A549 (cell line): ENCODE data around the gene DIP2C. TPM values are rescaled to one million over a fixed set of nuclear protein-coding genes. Genes with fewer than 3 reads are reported as not detected.
A peak's percentile ranks its signal among the peaks of the same experiment; 100 is the strongest.

Experiments
- ATAC-seq, 2 experiments: fragments of 200-7000 bp in 1 of 2; fragments of >200 bp in 1 of 2; cut with Nextera tagmentation in 1 of 2; cut with Tn5 transposase in 1 of 2; 3 replicates each; pipeline versions ENCODE4 v1.8.0 to v1.9.1; 2018 to 2020; ENCODE audit warnings: mild to moderate bottlenecking in 1 of 2, moderate library complexity in 1 of 2
- CTCF ChIA-PET: fragments of 300-600 bp; sonication (Branson Sonifier 250); formaldehyde crosslinking; extraction: SDS; loops from one replicate; lab custom pipeline; 2021; ENCODE audit warnings: antibody characterized with exemption, inconsistent platforms; lab: Yijun Ruan, JAX
- POLR2A ChIA-PET: fragments of 350-600 bp; formaldehyde crosslinking; extraction: SDS; loops from one replicate; lab custom pipeline; 2021; ENCODE audit warnings: antibody characterized with exemption, inconsistent platforms; lab: Yijun Ruan, JAX
- DNase-seq, 2 experiments: peaks; one replicate each; pipeline versions ENCODE4 v3.0.0 to v3.0.0-alpha.2; 2011 to 2016; ENCODE audit warnings: low read depth in 1 of 2, low spot score in 1 of 2
- FAIRE-seq: peaks from 2 replicates; lab custom pipeline; 2011; peaks lifted over from hg19 to GRCh38; lab: Jason Lieb, UNC
- H3K27ac ChIP-seq, 2 experiments: fragments of >200 bp; sonication (Bioruptor Twin); formaldehyde crosslinking; 3 replicates each; pipeline ENCODE4 v1.5.1; 2016 to 2017
- H3K4me1 ChIP-seq: fragments of >200 bp; sonication (Bioruptor Twin); formaldehyde crosslinking; 3 replicates; pipeline ENCODE4 v1.6.1; 2016
- H3K4me2 ChIP-seq: fragments of >200 bp; sonication (Bioruptor Twin); formaldehyde crosslinking; 3 replicates; pipeline ENCODE4 v1.6.1; 2016
- H3K4me3 ChIP-seq: fragments of >200 bp; sonication (Bioruptor Twin); formaldehyde crosslinking; 3 replicates; pipeline ENCODE4 v1.5.1; 2016
- H3K9me3 ChIP-seq: fragments of >200 bp; sonication (Bioruptor Twin); formaldehyde crosslinking; 3 replicates; pipeline ENCODE4 v1.6.1; 2016
- BHLHE40 ChIP-seq: IDR thresholded peaks from 2 replicates; pipeline ENCODE4 v1.6.1; 2012; ENCODE audit warnings: low read depth, low read length, inconsistent platforms
- CBX8 ChIP-seq: fragments of 200-600 bp; sonication (generic); IDR thresholded peaks from 2 replicates; pipeline ENCODE4 v1.6.1; 2016
- CEBPB ChIP-seq, 2 experiments: fragments of >200 bp in 1 of 2; sonication (Bioruptor Twin) in 1 of 2; formaldehyde crosslinking in 1 of 2; IDR thresholded peaks; 2 replicates each; pipeline ENCODE4 v1.6.1; 2012 to 2016
- CHD2 ChIP-seq: fragments of 150-350 bp; IDR thresholded peaks from 2 replicates; pipeline ENCODE4 v1.6.1; 2014; ENCODE audit warnings: low read length; ENCODE audit not compliant: partially characterized antibody
- CHD4 ChIP-seq: fragments of 200-600 bp; sonication (generic); IDR thresholded peaks from 2 replicates; pipeline ENCODE4 v1.6.1; 2016; ENCODE audit warnings: antibody characterized with exemption, mild to moderate bottlenecking, borderline replicate concordance
- EHF ChIP-seq: fragments of 250-450 bp; sonication (Bioruptor Pico); IDR thresholded peaks from 2 replicates; pipeline ENCODE4 v1.5.0; 2020; ENCODE audit warnings: mild to moderate bottlenecking
- FOSL2 ChIP-seq, 2 experiments: fragments of 450-650 bp in 1 of 2; fragments of >200 bp in 1 of 2; sonication (Bioruptor Twin) in 1 of 2; formaldehyde crosslinking; IDR thresholded peaks; 2 replicates each; pipeline versions ENCODE4 v1.5.0 to v1.6.1; 2016 to 2020; ENCODE audit warnings: mild to moderate bottlenecking in 1 of 2, moderate library complexity in 1 of 2
- HEYL ChIP-seq: fragments of 250-450 bp; sonication (Bioruptor Pico); IDR thresholded peaks from 2 replicates; pipeline ENCODE4 v1.8.0; 2021; ENCODE audit warnings: mild to moderate bottlenecking, moderate library complexity
- HOXB13 ChIP-seq: fragments of 250-450 bp; sonication (Bioruptor Pico); IDR thresholded peaks from 2 replicates; pipeline ENCODE4 v1.5.0; 2020; ENCODE audit warnings: low read depth, mild to moderate bottlenecking, moderate library complexity
- HOXB5 ChIP-seq: fragments of 250-450 bp; sonication (Bioruptor Pico); IDR thresholded peaks from 2 replicates; pipeline ENCODE4 v1.5.0; 2020; ENCODE audit warnings: mild to moderate bottlenecking, moderate library complexity
- JUN ChIP-seq, 2 experiments: fragments of >200 bp; sonication (Bioruptor Twin); formaldehyde crosslinking; IDR thresholded peaks; 2 replicates in 1 of 2; 3 replicates in 1 of 2; pipeline ENCODE4 v1.6.1; 2016 to 2017
- MAFK ChIP-seq: fragments of 450-650 bp; IDR thresholded peaks from 2 replicates; pipeline ENCODE4 v1.6.1; 2014; ENCODE audit not compliant: partially characterized antibody
- NFE2L2 ChIP-seq: fragments of 150-350 bp; conservative IDR thresholded peaks from 2 replicates; pipeline ENCODE4 v1.6.1; 2014; ENCODE audit warnings: low read length
- NR3C1 ChIP-seq: fragments of >200 bp; sonication (Bioruptor Twin); formaldehyde crosslinking; IDR thresholded peaks from 3 replicates; pipeline ENCODE4 v1.6.1; 2017
- RAD21 ChIP-seq, 2 experiments: fragments of >200 bp in 1 of 2; sonication (Bioruptor Twin) in 1 of 2; formaldehyde crosslinking in 1 of 2; IDR thresholded peaks in 1 of 2; conservative IDR thresholded peaks in 1 of 2; 2 replicates in 1 of 2; 3 replicates in 1 of 2; pipeline ENCODE4 v1.6.1; 2012 to 2018; ENCODE audit warnings: inconsistent platforms in 1 of 2
- RCOR1 ChIP-seq: fragments of 150-350 bp; IDR thresholded peaks from 2 replicates; pipeline ENCODE4 v1.6.1; 2014; ENCODE audit warnings: antibody characterized with exemption, low read length, low read depth
- RNF2 ChIP-seq: fragments of 200-600 bp; sonication (generic); IDR thresholded peaks from 2 replicates; pipeline ENCODE4 v1.6.1; 2016; ENCODE audit warnings: low read depth, mild to moderate bottlenecking, antibody characterized with exemption, moderate library complexity, borderline replicate concordance
- SMC3 ChIP-seq: fragments of >200 bp; sonication (Bioruptor Twin); formaldehyde crosslinking; IDR thresholded peaks from 3 replicates; pipeline ENCODE4 v1.6.1; 2018; ENCODE audit warnings: inconsistent platforms
- TFCP2L1 ChIP-seq: fragments of 250-450 bp; sonication (Bioruptor Pico); IDR thresholded peaks from 2 replicates; pipeline ENCODE4 v1.5.0; 2021; ENCODE audit warnings: mild to moderate bottlenecking
- ZFP36 ChIP-seq: fragments of 450-650 bp; IDR thresholded peaks from 2 replicates; pipeline ENCODE4 v1.6.1; 2014; ENCODE audit warnings: borderline replicate concordance; ENCODE audit not compliant: partially characterized antibody
- ZNF302 ChIP-seq: fragments of 250-450 bp; sonication (Bioruptor Pico); IDR thresholded peaks from 2 replicates; pipeline ENCODE4 v1.9.0; 2021; ENCODE audit warnings: inconsistent platforms, mild to moderate bottlenecking, moderate library complexity
- WGBS: methylation state at CpG from one replicate; pipeline ENCODE4 v1.1.6; 2017; ENCODE audit errors: missing lambda C conversion rate; 5-methylcytosine and 5-hydroxymethylcytosine counted together
- polyA plus RNA-seq, 4 experiments: library from polyadenylated mRNA; depleted of rRNA in 3 of 4; stranded (reverse); fragments of >200 nt; fragmentation: RNase III in 1 of 4; extraction: RNeasy Plus Mini Kit Qiagen cat#74134 plus additional on column Dnase treatment in 1 of 4; gene quantifications; 2 replicates in 3 of 4; 3 replicates in 1 of 4; pipeline ENCODE4 v1.2.3, GENCODE V29; 2011 to 2017
- TF ChIP-seq, protein P1 (sequence below): fragments of >200 bp; sonication (Bioruptor Twin); formaldehyde crosslinking; IDR thresholded peaks from 3 replicates; pipeline ENCODE4 v1.5.1; 2016
- TF ChIP-seq, protein P2 (sequence below): IDR thresholded peaks from 2 replicates; pipeline ENCODE4 v1.6.1; 2012; ENCODE audit warnings: low read depth, borderline replicate concordance

DIP2C gene
- polyA plus RNA-seq, 2 of the 4 experiments (the other 2 are of a cell fraction): 3.7 to 5.0 TPM

DNA sequence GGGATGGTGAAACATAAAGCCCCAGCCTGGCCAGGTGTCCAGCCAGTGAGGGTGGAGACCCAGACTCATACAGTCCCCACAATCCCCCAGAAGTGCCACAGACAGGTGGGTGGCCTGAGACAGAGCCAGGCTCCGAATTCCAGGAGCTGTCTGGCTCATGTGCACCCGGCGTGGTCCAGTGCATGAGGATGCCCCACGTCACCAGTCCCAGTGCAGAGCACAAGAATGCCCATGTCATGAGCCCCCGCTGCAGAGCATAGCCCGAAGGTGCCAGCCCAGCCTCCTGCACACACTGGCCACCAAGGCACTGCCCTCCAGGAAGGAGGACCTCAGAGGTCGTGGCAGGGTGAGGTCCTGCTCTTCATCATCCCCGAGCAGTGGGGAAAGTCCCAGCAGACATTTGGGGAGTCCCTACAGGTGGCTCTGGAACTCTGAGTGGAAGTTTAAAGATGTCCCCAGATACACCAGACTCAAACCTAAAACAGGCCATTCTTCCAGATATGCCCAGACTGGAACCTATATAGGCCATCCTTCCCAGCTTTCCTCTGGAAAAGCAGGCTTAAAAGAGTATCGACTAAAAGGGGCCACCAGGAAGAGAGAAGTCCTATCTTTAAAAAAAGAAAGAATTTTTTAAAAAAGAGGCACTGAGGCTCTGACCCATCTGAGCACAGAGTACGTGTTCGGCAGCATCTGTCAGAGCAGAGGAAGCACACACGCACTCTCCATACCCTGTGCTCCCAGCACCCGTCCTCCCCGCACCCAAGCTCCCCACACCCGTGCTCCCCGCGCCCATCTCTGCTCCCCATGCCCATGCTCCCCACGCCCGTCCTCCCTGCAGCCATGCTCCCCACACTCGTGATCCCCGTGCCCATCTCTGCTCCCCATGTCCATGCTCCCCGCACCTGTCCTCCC, 11.5 kb downstream of the DIP2C start:
- TF ChIP-seq CEBPB (IDR thresholded peaks at IDR 0.05) (no peak), ZFP36 (no peak), RAD21 (conservative IDR thresholded peaks at IDR 0.05 in 1 of 2, IDR thresholded peaks at IDR 0.05 in 1 of 2) (no peak), CBX8 (no peak), HOXB13 (CRISPR knock-in tag) (no peak), RNF2 (no peak), NFE2L2 (no peak), CHD2 (no peak), EHF (CRISPR knock-in tag) (no peak), ZNF302 (CRISPR knock-in tag) (no peak), CHD4 (no peak), HOXB5 (CRISPR knock-in tag) (no peak)
- TF ChIP-seq, protein P1, sequence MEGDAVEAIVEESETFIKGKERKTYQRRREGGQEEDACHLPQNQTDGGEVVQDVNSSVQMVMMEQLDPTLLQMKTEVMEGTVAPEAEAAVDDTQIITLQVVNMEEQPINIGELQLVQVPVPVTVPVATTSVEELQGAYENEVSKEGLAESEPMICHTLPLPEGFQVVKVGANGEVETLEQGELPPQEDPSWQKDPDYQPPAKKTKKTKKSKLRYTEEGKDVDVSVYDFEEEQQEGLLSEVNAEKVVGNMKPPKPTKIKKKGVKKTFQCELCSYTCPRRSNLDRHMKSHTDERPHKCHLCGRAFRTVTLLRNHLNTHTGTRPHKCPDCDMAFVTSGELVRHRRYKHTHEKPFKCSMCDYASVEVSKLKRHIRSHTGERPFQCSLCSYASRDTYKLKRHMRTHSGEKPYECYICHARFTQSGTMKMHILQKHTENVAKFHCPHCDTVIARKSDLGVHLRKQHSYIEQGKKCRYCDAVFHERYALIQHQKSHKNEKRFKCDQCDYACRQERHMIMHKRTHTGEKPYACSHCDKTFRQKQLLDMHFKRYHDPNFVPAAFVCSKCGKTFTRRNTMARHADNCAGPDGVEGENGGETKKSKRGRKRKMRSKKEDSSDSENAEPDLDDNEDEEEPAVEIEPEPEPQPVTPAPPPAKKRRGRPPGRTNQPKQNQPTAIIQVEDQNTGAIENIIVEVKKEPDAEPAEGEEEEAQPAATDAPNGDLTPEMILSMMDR: no peak
- no peak overlapping the region for H3K4me3 ChIP-seq
- H3K4me1 ChIP-seq: peaks cover 7% of the 10 kb centered on the region; the same call in 1 of the 3 replicates
- POLR2A ChIA-PET: no interaction called here
- DNase-seq: no peak
- H3K9me3 ChIP-seq: no peaks in the 10 kb centered on the region
- peak; percentile 30 to 44; a peak in 3 of 6 replicates for ATAC-seq
- 86% methylated on average over 19 of the region's 22 CpGs for WGBS
- FAIRE-seq: no peak
- H3K27ac ChIP-seq: no peak overlapping the region
- CTCF ChIA-PET: interaction anchor here (1.0 kb wide), 1 partner anchor 9 kb away, joined by 3 read pairs; no protein-coding TSS in a partner anchor
- H3K4me2 ChIP-seq: no peak overlapping the region

DNA sequence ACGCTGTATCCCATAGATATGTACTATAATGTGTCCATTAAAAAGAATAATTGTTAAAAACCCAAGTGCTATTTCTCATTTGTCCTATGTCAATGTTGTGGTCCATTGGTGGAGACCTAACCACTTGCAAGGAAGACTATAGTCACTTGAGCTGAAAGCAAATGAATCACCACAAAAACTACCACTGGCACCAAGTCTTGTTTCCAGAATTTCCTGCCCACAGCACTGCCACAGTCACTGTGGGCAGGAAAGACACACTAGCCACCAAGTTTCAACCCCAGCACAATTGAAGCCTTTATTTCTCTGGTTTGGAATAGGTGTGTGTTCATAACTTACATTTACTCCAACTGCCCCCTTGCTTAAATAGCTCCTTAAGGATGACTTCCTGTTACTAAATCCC, 12.4 kb downstream of the DIP2C start:
- no peaks in the 10 kb centered on the region for H3K9me3 ChIP-seq
- no peak overlapping the region for H3K4me2 ChIP-seq
- TF ChIP-seq SMC3: no peak
- no peak for TF ChIP-seq TFCP2L1 (CRISPR knock-in tag)
- TF ChIP-seq BHLHE40: no peak
- no peak for TF ChIP-seq MAFK
- no peak for TF ChIP-seq CHD4
- no peak for TF ChIP-seq NR3C1
- no peak for TF ChIP-seq RCOR1
- TF ChIP-seq FOSL2 (IDR thresholded peaks at IDR 0.05): no peak
- TF ChIP-seq FOSL2 (CRISPR knock-in tag; IDR thresholded peaks at IDR 0.05): no peak
- no peak for TF ChIP-seq RAD21 (conservative IDR thresholded peaks at IDR 0.05 in 1 of 2, IDR thresholded peaks at IDR 0.05 in 1 of 2)
- no peak for TF ChIP-seq HEYL
- TF ChIP-seq ZNF302 (CRISPR knock-in tag): no peak
- TF ChIP-seq, protein P1: no peak
- no peak for TF ChIP-seq JUN (IDR thresholded peaks at IDR 0.05)
- TF ChIP-seq, protein P2, sequence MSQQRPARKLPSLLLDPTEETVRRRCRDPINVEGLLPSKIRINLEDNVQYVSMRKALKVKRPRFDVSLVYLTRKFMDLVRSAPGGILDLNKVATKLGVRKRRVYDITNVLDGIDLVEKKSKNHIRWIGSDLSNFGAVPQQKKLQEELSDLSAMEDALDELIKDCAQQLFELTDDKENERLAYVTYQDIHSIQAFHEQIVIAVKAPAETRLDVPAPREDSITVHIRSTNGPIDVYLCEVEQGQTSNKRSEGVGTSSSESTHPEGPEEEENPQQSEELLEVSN: no peak
- H3K4me1 ChIP-seq: peaks cover 6% of the 10 kb centered on the region; the same call in 1 of the 3 replicates
- ChIA-PET POLR2A (interaction anchor here (0.7 kb wide), 1 partner anchor 126 kb away, joined by 3 read pairs; no protein-coding TSS in a partner anchor), CTCF (interaction anchor here (1.0 kb wide), 1 partner anchor 10 kb away, joined by 3 read pairs; no protein-coding TSS in a partner anchor)
- DNase-seq (no peak), FAIRE-seq (no peak), ATAC-seq (no peak)
- no peak overlapping the region for H3K4me3 ChIP-seq
- no peak overlapping the region for H3K27ac ChIP-seq
- WGBS: 95% methylated on average over 1 of the region's 1 CpG
